ENCODE measurements around the gene ZYX.

DNA sequence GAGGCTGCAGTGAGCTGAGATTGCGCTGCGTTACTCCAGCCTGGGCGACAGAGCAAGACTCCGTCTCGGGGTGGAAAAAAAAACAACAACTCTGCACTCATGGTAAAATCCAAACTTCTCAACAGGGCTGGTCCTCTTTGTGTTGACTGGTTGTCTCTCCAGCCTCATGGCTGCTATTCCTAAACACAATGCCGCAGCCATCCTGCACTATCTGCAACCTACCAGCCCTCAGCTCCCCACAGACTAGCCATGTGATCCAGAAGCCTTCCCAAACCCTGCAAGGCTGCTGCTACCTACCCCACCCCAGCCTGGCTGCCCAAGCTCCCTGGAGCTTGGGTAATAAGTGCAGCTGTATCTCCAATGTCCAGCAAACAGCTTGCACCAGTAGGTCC, 11.7 kb downstream of the ZYX start:
- TF ChIP-seq, protein P1, sequence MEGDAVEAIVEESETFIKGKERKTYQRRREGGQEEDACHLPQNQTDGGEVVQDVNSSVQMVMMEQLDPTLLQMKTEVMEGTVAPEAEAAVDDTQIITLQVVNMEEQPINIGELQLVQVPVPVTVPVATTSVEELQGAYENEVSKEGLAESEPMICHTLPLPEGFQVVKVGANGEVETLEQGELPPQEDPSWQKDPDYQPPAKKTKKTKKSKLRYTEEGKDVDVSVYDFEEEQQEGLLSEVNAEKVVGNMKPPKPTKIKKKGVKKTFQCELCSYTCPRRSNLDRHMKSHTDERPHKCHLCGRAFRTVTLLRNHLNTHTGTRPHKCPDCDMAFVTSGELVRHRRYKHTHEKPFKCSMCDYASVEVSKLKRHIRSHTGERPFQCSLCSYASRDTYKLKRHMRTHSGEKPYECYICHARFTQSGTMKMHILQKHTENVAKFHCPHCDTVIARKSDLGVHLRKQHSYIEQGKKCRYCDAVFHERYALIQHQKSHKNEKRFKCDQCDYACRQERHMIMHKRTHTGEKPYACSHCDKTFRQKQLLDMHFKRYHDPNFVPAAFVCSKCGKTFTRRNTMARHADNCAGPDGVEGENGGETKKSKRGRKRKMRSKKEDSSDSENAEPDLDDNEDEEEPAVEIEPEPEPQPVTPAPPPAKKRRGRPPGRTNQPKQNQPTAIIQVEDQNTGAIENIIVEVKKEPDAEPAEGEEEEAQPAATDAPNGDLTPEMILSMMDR (IDR thresholded peaks at IDR 0.05; ENCODE audit: poor library complexity, severe bottlenecking) = no peak
- no peak for TF ChIP-seq RAD21 (conservative IDR thresholded peaks at IDR 0.05)
